ENCODE results near the gene SLC41A3.
"Not testable (repeated sequence)": the region's sequence is repeated elsewhere in the genome, so short reads cannot be mapped to it uniquely, and the experiment has no call there.

SLC41A3 gene

GRCh38 chr3:125958511-125959316 lies 125.2 kb downstream of the SLC41A3 start:
- TF ChIP-seq CTCF (IDR thresholded peaks at IDR 0.05; ENCODE audit: low read length) = no peak
- TF ChIP-seq EZH2phosphoT487 (IDR thresholded peaks at IDR 0.05; ENCODE audit: low read length) = no peak
- TF ChIP-seq EZH2 (optimal IDR thresholded peaks at IDR 0.05; ENCODE audit: low read depth, low read length) = no peak
- H3K27ac ChIP-seq (ENCODE audit: low read length) = no peak overlapping the region
- H3K4me2 ChIP-seq (ENCODE audit: low read depth, low read length) = no peak overlapping the region
- H3K79me2 ChIP-seq (ENCODE audit: low read length) = no peaks in the 10 kb centered on the region
- no peaks in the 10 kb centered on the region for H3K27me3 ChIP-seq (replicated peaks; ENCODE audit: insufficient read depth, low read length)
- no peaks in the 10 kb centered on the region for H3K9me2 ChIP-seq (replicated peaks; ENCODE audit: insufficient read depth, low read length)
- no peaks in the 10 kb centered on the region for H3F3A ChIP-seq (ENCODE audit: insufficient read depth, low read length)
- no peaks in the 10 kb centered on the region for H4K20me1 ChIP-seq (ENCODE audit: insufficient read depth, low read length)
- no peaks in the 10 kb centered on the region for H3K9me3 ChIP-seq (replicated peaks; ENCODE audit: insufficient read depth, low read length)
- no peaks in the 10 kb centered on the region for H3K4me1 ChIP-seq (ENCODE audit: low read length)
- H2AFZ ChIP-seq (ENCODE audit: low read length) = no peak overlapping the region
- H3K36me3 ChIP-seq (replicated peaks; ENCODE audit: insufficient read depth, low read length) = no peaks in the 10 kb centered on the region
- no peak overlapping the region for H3K4me3 ChIP-seq (ENCODE audit: low read length)
- no peak for DNase-seq
- no peak overlapping the region for H3K9ac ChIP-seq (ENCODE audit: low read length)

- Histone ChIP-seq H4K20me1 (ENCODE audit: insufficient read depth, low read length) (no peaks in the 10 kb centered on the region), H3F3A (ENCODE audit: insufficient read depth, low read length) (no peaks in the 10 kb centered on the region), H3K9ac (ENCODE audit: low read length) (no peak overlapping the region), H2AFZ (ENCODE audit: low read length) (no peak overlapping the region), H3K4me1 (ENCODE audit: low read length) (no peaks in the 10 kb centered on the region), H3K27ac (ENCODE audit: low read length) (no peak overlapping the region), H3K4me3 (ENCODE audit: low read length) (no peak overlapping the region), H3K36me3 (replicated peaks; ENCODE audit: insufficient read depth, low read length) (no peaks in the 10 kb centered on the region), H3K9me3 (replicated peaks; ENCODE audit: insufficient read depth, low read length) (no peaks in the 10 kb centered on the region), H3K27me3 (replicated peaks; ENCODE audit: insufficient read depth, low read length) (no peaks in the 10 kb centered on the region), H3K79me2 (ENCODE audit: low read length) (no peaks in the 10 kb centered on the region), H3K4me2 (ENCODE audit: low read depth, low read length) (no peak overlapping the region), H3K9me2 (replicated peaks; ENCODE audit: insufficient read depth, low read length) (no peaks in the 10 kb centered on the region)
- no peak for DNase-seq
- TF ChIP-seq EZH2phosphoT487 (IDR thresholded peaks at IDR 0.05; ENCODE audit: low read length) (no peak), EZH2 (optimal IDR thresholded peaks at IDR 0.05; ENCODE audit: low read depth, low read length) (no peak), CTCF (IDR thresholded peaks at IDR 0.05; ENCODE audit: low read length) (no peak)
Observed at GRCh38 chr3:125957674-125958510, 126.0 kb downstream of the SLC41A3 start.

- H3K9me2 ChIP-seq (replicated peaks; ENCODE audit: insufficient read depth, low read length); H3K4me2 ChIP-seq (ENCODE audit: low read depth, low read length); H3K36me3 ChIP-seq (replicated peaks; ENCODE audit: insufficient read depth, low read length); H3K27me3 ChIP-seq (replicated peaks; ENCODE audit: insufficient read depth, low read length); H3K4me1 ChIP-seq (ENCODE audit: low read length); DNase-seq; H3K79me2 ChIP-seq (ENCODE audit: low read length); H3K9me3 ChIP-seq (replicated peaks; ENCODE audit: insufficient read depth, low read length); H4K20me1 ChIP-seq (ENCODE audit: insufficient read depth, low read length); H3K27ac ChIP-seq (ENCODE audit: low read length); H2AFZ ChIP-seq (ENCODE audit: low read length); H3F3A ChIP-seq (ENCODE audit: insufficient read depth, low read length); H3K4me3 ChIP-seq (ENCODE audit: low read length); H3K9ac ChIP-seq (ENCODE audit: low read length): not testable (repeated sequence)
Observed at GRCh38 chr3:125957020-125957419, 126.9 kb downstream of the SLC41A3 start.
